ENCODE results near the gene DARS2.

GRCh38 chr1:173861731-173862145 is 37.3 kb downstream of the DARS2 start:
- peak; percentile 76 for TF ChIP-seq POLR2AphosphoS5 (IDR thresholded peaks at IDR 0.05; ENCODE audit: low read depth, low read length)
- TF ChIP-seq REST (IDR thresholded peaks at IDR 0.05; ENCODE audit: insufficient read depth in 1 of 2, low read depth in 2 of 2, low read length in 2 of 2), result no peak
- TF ChIP-seq SIN3A (IDR thresholded peaks at IDR 0.05; ENCODE audit: borderline replicate concordance, insufficient read depth, low read length), result no peak
- no peak for TF ChIP-seq TAF1 (IDR thresholded peaks at IDR 0.05; ENCODE audit: borderline replicate concordance, insufficient read depth, low read length)
